ENCODE measurements around the gene SLC38A6. TPM values are rescaled to one million over a fixed set of nuclear protein-coding genes. Genes with fewer than 3 reads are reported as not detected.

SLC38A6 gene
- total and polyA plus RNA-seq, 9 of the 15 experiments (the other 6 are each of a cell fraction or from before 2014, with no cell fraction given): 9.8 to 40.3 (median 17.6) TPM

DNA sequence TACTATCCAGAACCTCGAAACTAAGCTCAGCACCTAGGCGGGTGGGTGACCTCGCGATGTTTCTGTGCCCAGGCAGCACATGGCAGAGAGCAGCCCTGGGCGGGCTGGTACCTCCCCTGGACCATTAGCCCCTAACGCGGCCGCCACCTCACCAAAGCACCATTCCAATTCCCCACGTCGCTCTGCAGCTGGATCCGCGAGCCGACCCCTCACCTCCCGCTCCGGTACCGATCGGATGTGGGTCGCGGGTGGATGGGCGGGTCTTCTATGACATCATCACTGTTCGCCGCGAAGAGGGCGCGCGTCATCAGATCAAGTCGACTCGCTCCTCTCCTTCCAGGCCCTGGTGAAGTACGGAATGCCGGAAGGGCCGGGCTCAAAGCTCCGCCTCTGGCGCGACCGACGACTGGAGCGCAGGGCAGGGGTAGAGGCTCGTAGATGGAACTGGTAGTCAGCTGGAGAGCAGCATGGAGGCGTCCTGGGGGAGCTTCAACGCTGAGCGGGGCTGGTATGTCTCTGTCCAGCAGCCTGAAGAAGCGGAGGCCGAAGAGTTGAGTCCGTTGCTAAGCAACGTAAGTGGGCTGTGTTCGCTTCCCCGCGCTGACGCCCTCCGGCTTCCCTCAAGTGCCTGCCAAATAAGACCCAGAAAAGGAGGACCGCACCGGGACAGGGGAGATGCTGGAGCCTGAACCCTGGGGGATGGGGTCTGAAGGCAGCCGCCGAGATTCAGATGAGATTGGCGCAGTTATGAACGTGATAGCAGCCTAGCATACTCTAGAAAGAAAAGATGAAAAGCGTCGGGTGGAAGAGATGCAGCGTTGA lies at the start of gene SLC38A6, which contains the start of gene TRMT5 (continued):
- TF ChIP-seq, protein P1, sequence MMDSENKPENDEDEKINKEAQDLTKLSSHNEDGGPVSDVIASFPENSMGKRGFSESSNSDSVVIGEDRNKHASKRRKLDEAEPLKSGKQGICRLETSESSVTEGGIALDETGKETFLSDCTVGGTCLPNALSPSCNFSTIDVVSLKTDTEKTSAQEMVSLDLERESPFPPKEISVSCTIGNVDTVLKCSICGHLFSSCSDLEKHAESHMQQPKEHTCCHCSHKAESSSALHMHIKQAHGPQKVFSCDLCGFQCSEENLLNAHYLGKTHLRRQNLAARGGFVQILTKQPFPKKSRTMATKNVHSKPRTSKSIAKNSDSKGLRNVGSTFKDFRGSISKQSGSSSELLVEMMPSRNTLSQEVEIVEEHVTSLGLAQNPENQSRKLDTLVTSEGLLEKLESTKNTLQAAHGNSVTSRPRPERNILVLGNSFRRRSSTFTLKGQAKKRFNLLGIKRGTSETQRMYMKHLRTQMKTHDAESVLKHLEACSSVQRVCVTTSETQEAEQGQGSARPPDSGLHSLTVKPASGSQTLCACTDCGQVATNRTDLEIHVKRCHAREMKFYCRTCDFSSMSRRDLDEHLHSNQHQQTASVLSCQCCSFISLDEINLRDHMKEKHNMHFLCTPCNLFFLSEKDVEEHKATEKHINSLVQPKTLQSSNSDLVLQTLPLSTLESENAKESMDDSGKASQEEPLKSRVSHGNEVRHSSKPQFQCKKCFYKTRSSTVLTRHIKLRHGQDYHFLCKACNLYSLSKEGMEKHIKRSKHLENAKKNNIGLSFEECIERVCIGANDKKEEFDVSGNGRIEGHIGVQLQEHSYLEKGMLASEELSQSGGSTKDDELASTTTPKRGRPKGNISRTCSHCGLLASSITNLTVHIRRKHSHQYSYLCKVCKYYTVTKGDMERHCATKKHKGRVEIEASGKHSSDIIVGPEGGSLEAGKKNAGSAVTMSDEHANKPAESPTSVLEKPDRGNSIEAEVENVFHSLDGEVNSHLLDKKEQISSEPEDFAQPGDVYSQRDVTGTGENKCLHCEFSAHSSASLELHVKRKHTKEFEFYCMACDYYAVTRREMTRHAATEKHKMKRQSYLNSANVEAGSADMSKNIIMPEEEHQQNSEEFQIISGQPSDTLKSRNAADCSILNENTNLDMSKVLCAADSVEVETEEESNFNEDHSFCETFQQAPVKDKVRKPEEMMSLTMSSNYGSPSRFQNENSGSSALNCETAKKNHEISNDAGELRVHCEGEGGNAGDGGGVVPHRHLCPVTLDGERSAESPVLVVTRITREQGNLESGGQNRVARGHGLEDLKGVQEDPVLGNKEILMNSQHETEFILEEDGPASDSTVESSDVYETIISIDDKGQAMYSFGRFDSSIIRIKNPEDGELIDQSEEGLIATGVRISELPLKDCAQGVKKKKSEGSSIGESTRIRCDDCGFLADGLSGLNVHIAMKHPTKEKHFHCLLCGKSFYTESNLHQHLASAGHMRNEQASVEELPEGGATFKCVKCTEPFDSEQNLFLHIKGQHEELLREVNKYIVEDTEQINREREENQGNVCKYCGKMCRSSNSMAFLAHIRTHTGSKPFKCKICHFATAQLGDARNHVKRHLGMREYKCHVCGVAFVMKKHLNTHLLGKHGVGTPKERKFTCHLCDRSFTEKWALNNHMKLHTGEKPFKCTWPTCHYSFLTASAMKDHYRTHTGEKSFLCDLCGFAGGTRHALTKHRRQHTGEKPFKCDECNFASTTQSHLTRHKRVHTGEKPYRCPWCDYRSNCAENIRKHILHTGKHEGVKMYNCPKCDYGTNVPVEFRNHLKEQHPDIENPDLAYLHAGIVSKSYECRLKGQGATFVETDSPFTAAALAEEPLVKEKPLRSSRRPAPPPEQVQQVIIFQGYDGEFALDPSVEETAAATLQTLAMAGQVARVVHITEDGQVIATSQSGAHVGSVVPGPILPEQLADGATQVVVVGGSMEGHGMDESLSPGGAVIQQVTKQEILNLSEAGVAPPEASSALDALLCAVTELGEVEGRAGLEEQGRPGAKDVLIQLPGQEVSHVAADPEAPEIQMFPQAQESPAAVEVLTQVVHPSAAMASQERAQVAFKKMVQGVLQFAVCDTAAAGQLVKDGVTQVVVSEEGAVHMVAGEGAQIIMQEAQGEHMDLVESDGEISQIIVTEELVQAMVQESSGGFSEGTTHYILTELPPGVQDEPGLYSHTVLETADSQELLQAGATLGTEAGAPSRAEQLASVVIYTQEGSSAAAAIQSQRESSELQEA (IDR thresholded peaks at IDR 0.05; ENCODE audit: low read depth): peak; percentile 94
- TF ChIP-seq MAZ (CRISPR knock-in tag; conservative IDR thresholded peaks at IDR 0.05 in 1 of 2, IDR thresholded peaks at IDR 0.05 in 1 of 2) (peak; percentile 30 to 48; a peak in 1 of 4 replicates), XRCC4 (IDR thresholded peaks at IDR 0.05; ENCODE audit: extremely low read depth, insufficient read depth, insufficient read length) (no peak), CC2D1A (IDR thresholded peaks at IDR 0.05) (peak; percentile 72), PHF8 (IDR thresholded peaks at IDR 0.05; ENCODE audit: borderline replicate concordance, low read length) (peak; percentile 69), RBM14 (IDR thresholded peaks at IDR 0.05; ENCODE audit: borderline replicate concordance, insufficient read depth, low read depth, low read length) (no peak), ZNF134 (CRISPR knock-in tag; conservative IDR thresholded peaks at IDR 0.05) (0 out of 2 replicates have a peak, but pooled peaks have one; percentile 35), GABPA (tag; conservative IDR thresholded peaks at IDR 0.05; ENCODE audit: low read depth) (peak; percentile 51), ZNF263 (CRISPR knock-in tag; IDR thresholded peaks at IDR 0.05; ENCODE audit: borderline replicate concordance) (no peak), RHOXF2B (CRISPR knock-in tag; conservative IDR thresholded peaks at IDR 0.05) (no peak), DIDO1 (tag; IDR thresholded peaks at IDR 0.05; ENCODE audit: low read depth) (peak; percentile 82; the same call in 1 of the 2 replicates), ATF7 (IDR thresholded peaks at IDR 0.05) (peak; percentile 98), NR2C2 (CRISPR knock-in tag; IDR thresholded peaks at IDR 0.05) (no peak), NR2C2 (tag; IDR thresholded peaks at IDR 0.05) (peak; percentile 75; the same call in 1 of the 2 replicates), GATAD2A (IDR thresholded peaks at IDR 0.05) (0 out of 2 replicates have a peak, but pooled peaks have one; percentile 69), CREM (IDR thresholded peaks at IDR 0.05; ENCODE audit: low read depth) (peak; percentile 100), MBD2 (IDR thresholded peaks at IDR 0.05; ENCODE audit: borderline replicate concordance, low read depth) (peak; percentile 44; the same call in 1 of the 2 replicates), HDAC1 (IDR thresholded peaks at IDR 0.05) (peak in 1 of 2 experiments; percentile 84; a peak in 1 of 4 replicates)
- TF ChIP-seq, protein P2, sequence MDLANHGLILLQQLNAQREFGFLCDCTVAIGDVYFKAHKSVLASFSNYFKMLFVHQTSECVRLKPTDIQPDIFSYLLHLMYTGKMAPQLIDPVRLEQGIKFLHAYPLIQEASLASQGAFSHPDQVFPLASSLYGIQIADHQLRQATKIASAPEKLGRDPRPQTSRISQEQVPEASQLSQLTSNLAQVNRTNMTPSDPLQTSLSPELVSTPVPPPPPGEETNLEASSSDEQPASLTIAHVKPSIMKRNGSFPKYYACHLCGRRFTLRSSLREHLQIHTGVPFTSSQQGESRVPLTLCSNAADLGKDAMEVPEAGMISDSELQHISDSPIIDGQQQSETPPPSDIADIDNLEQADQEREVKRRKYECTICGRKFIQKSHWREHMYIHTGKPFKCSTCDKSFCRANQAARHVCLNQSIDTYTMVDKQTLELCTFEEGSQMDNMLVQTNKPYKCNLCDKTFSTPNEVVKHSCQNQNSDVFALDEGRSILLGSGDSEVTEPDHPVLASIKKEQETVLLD (IDR thresholded peaks at IDR 0.05): 0 out of 2 replicates have a peak, but pooled peaks have one; percentile 46

Data from K562 (cell line).